Medulla oblongata (tissue), 1 donor: ENCODE results near the gene AMFR.

Experiments
- DNase-seq: peaks from one replicate; pipeline ENCODE4 v3.0.0-alpha.2; 2015; ENCODE audit errors: extremely low spot score

AMFR gene

DNA sequence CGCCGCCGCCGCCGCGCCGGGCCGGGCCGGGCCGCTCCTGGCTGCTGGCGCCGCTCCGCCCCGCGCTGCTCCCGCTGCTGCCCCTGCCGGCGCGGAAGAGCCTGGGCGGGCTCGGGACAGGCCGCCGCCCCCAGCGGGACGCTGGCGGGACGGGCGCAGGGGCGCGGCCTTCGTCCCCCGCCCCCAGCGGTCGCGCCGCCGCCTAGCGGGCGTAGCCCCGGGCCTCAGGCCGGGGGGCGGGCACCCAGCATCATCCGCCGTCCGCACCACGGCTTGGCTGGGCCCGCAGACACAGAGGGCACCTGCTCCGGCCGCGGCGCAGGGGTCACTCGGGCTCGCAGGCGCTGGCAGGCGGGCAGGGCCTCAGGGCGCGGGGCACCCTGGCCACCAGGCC is at the start of gene AMFR:
AMFR (minus strand) TSS at position 107 of the 394 bp plus-strand sequence. CDS start 218 bp downstream, outside the sequence.
- peak; percentile 82 for DNase-seq

DNA sequence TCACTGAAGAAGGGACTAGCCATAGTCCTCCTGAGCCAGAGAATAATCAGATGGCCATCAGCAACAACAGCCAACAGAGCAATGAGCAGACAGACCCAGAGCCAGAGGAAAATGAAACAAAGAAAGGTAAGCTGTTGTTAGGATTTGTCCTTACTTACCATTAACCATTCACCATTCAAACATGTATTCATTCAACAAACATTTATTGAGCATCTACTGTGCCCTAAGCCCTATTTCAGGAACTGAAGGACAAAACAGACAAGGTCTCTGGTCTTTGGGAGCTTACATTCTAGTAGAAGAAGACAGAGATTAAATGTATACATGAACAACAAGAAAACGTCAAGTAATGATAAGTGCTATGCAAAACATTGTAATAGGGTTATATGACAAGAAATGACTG is 45.3 kb upstream of the AMFR start:
- DNase-seq = no peak

DNA sequence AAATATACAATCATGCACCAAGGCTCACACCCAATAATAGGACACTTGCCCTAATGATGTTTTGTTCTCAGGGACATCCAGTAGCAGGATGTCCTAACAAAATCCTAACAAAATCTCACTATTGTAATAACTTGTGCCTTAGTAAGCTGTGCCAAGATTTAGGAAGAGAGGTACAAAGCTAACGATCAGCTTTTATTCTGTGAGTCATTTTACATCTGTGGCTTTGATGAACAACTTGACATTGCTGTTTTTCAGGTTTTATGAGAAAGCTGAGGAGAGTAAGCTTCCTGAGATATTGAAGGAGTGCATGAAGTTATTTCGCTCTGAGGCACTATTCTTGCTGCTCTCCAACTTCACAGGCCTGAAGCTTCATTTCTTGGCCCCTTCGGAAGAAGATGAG is 44.9 kb upstream of the AMFR start:
- no peak for DNase-seq

DNA sequence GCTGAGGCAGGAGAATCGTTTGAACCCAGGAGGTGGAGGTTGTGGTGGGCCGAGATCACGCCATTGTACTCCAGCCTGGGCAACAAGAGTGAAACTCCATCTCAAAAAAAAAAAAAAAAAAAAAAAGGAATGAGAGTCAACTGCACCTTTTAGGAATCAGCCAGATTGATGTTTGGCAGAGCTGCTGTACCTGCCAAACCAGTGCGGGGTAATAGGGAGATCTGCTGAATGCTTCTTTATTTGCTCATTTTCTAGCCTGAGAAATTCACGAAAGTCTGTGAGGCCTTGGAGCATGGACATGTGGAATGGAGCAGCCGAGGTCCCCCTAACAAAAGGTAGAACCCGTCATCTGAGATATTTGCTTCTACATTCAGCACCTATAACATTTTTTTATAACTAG is 44.4 kb upstream of the AMFR start:
- no peak for DNase-seq

DNA sequence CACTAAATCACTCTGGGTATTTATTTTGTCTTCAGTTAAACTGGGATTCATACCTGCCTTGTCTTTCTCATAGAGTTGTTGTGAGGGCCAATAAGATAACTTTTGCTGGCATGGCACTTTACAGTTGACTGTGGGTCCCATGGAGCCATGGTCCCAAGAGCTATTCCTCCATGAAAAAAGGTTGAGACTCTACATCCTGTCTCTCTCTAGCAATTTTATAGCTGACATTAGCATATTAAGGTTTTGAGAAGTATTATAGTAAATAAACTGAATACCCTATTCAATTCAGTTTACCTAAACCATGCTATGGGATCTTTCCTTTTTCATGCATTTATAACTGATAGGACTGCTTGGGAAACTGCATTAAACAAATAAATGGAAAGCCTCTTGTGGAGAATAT is 43.5 kb upstream of the AMFR start:
- DNase-seq = no peak

DNA sequence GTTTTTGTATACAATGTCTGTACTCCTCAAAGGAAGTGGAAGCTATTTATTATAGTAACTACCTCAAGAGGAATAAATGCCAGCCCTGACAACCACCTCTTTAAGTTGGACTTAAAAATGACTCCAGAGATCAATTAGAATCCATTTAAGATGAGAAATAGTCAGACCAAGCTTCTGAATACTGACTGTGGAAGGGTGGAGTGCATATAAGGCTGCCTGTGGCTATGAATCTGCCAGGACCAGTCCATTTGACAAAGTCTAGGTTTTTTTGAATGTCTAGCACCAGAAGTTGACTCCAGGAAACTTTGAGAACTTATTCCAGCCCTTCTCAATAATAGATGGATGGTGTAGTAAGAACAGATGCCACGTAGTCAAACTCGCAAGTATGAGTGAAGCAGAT is 41.0 kb upstream of the AMFR start:
- no peak for DNase-seq

DNA sequence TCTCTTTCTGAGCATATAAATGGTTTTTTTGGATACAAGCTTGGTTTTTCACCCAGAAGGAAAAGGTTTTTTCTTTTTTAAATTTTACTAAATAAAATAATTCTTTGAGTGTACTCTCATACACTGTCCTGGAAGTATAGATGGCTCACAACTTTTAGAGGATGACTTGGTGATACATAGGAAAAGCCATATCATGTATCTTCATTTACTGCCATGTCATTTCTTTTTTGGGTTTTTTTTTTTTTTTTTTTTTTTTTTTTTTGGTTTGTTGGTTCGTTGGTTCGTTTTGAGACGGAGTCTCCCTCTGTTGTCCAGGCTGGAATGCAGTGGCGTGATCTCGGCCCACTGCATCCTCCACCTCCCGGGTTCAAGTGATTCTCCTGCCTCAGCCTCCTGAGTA is 37.8 kb upstream of the AMFR start:
- DNase-seq = no peak

DNA sequence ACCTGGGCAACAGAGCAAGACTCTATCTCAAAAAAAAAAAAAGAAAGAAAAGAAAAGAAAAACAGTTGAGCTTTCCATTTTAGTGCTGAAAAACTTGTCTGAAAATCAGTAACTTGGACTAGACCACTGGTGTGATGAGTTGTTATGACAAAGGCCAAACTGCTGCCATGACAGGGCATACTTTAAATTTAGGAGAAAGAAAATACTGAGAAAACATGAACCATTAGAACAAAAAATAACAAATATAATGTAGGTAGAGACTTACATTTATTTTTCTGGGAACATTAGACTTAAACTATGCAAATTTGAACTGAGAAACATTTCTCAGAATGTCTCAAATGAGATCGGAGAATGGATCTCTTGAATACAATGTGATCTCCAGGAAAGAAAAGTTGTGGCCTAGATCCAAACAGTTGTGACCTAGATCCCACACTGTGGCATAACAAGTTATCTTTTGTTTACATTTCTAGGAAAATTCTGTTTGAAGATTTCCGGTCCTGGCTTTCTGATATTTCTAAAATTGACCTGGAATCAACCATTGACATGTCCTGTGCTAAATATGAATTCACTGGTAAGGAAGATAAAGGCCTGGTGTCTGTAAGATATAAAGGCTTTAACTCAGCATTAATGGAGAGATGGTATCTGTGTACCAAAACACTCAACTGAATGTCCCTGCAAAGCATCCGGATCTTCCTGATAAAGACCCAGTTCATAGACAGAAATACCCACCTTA is 36.9 kb upstream of the AMFR start:
- DNase-seq = peak; percentile 17

DNA sequence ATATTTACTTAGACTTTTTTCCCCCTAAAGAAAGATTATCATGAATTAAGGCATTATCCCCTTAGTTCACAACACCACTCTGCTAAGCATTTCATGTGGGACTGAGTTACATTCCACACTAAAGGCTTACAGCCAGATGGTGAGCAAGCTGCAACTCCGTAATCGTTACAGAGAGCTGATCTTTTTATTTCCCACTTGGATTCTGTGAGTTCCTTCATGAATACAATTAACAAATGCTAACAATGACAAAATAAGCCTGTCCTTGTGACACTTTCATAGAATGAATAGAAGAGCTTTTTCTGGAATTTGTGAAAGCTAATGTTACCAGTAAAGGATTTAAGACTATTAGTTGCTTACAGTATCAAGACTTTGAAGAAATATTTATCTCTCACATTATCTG is 34.8 kb upstream of the AMFR start:
- DNase-seq = peak; percentile 75

DNA sequence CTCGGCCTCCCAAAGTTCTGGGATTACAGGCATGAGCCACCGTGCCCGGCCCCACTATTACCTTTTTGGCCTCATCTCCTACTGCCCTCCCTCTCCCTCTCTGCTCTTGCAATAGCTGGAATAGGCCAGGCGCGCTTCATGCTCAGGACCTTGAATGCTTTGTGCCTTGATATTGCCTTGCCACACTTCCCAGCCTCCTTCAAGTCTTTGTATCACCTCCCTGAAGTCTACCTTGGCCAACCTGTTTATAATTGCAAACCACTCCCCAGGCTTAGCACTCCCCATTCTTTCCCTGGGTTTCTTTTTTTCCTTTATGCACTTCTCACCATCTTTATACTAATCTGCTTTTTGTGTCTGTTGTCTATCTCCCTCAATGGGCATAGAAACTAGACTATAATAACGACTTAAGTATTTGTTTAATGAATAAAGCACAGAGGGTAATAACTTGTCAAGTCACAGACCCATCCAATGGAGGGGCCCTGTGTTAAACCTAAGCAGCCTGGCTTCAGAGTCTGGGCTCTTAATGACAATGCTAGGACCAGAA is 32.7 kb upstream of the AMFR start:
- no peak for DNase-seq

DNA sequence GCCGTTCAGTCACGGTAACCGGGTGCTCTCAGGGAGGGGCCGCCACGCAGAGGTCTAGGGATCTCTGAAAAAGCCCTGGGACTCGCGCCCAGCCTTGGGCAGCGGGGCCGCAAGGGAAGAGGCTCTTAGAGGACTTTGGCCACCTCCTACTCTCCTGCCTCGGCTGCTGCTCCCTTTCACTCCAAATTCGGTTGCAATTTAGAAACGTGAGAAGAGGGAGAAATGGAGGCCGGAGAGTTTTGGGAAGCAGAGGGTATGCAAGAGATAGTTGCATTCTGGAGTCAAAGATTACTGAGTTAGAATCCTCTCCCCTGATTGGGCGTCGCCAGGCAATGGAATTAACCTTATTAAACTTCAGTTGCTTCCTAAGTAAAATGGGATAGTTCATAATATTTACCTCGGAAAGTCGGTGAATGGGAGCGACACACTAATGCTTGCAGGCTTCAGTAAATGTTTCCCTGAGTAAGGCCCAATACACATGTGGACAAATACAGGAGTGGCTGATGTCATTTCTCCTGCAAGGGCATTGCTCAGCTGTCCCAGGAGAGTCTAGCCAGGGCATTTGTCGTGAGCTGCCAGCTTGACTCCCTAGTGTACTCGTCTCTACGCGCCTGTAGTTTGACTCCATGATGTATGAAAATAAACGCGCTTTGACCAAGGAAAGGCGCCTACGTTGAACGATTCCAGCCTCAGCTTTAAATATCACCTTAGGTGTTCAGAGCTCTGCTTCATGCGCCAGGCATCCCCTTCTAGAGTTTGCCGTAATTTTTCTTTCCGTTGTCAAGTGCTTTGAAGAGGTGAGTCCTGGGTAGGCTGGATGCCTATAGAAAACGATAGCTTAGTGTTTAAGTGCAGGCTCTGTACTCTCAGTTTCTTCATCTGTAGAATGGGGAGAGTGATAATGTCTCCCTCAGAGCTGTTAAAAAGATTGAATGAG is 26.7 kb upstream of the AMFR start:
- peak; percentile 12 for DNase-seq

DNA sequence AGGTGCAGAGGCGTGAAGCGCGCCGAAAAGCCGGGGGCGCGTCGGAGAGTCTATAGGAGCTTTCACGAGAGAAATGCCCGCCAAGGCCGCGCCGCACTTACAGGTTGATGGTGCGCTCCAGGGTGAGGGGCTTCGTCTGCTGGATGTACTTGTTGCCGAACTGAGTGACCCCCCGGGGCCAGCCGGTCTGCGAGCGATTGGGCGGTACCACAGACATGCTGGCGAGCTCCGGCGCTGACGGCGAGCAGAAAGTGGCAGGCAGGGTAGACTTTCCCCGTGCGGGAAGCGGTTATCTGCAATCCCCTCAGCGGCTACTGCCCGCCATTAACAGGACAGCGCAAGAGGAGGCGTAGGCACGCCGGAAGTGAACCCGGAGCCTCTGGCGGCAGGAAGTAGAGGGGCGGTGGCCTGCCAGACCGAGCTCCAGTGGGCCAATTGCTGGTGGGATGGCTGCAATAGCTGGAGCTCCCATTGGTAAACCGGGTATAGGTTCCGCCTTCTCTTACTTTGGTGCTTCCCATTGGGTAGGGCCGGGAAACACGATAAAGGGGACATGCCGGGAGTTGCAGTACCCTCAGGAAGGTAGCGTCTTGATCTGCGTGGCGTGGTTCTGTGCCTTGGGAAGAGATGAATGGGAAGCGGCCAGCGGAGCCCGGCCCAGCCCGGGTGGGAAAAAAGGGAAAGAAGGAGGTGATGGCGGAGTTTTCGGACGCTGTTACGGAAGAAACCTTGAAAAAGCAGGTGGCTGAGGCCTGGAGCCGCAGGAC is 25.8 kb upstream of the AMFR start, which contains the start of the genes NUDT21 and OGFOD1:
NUDT21 (minus strand) TSS at position 347 of the 767 bp plus-strand sequence; CDS start at position 217, 130 bp downstream.
OGFOD1 (plus strand) TSS at position 569 of the 767 bp plus-strand sequence; CDS start at position 628, 59 bp downstream.
- DNase-seq = peak; percentile 99

DNA sequence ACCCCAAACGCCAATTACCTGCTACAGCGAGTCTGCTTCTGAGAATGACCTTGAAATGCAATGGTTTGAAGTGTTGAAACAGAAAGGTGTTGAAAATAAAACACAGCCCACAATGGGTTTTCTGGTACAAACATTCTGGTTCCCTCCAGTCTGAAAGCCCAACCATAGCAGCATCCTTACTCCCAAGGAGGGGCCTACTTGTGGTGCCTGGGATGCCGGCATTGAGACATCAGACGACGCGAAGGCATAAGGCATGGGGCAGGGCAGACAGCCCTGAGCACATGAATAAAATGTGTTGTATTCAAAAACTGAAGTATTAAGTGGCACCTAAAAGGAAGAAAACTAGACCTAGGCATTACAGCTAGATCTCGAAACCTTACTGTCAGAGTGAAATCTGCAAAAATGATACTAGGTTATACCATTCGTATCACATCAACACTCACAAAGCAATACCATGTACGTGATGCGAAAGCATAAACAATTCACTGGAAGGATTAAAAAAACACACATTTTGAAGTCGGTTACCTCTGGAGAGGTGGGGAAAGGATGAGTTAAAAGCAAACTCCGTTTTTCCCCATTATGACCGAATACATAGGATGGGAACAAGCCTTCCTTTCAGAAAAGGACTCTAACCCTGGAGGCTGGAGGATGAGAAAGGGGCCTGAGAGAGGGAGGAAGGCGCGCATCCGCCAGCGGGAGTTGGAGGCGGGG is 25.1 kb upstream of the AMFR start:
- peak; percentile 16 for DNase-seq

DNA sequence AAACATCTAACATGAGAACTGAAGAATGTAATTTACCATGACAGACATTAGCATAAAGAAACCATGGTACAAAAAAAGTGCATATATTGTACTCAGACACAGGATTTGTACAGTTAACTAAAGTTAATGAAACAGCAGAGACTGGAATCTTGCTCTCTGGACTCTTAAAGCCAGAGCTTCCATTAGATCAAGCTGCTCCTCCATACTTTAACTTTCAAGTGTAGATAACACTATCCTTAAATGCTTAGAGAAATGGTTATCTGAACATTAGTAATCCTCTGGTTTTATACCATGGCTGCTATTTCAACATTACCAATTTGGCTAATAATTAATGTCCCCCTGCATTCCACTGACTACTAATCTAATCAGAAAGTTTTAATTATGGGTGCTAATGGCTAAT is 22.7 kb upstream of the AMFR start:
- DNase-seq = no peak

DNA sequence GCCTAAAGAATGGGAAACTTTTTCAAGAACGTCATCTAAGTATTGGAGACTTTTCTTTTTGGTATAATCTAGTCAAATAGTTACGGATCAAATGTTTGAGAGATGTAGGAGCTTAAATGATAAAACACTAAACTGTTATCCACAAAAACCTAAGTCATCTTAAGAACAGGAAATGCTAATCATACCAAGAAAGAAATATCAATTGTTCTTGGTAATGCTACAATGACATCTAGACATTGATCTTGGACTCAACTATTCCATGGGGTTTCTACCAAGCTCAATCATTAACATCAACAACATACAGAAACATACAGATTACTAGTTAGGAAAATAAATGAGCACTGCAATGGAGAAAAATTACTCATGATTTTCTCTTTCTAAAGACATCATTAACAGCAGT is 21.9 kb upstream of the AMFR start:
- DNase-seq = no peak

DNA sequence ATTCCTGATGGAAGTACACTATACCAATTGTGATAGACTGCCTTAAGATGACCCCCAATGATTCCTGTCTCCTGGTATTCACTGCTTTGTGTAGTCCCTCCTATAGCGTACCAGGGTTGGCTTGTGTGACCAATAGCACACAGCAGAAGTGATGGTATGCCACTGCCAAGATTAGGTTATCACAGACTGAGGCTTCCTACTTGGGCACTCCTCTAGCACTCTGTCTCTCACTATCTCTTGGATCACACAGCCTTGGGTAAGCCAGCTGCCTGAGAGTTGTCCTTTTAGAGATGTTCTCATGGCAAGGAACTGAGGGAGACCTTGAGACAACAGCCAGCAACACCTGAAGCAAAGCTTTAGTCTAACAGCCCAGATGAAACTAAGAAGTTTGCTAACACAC is 12.7 kb upstream of the AMFR start:
- DNase-seq = no peak

DNA sequence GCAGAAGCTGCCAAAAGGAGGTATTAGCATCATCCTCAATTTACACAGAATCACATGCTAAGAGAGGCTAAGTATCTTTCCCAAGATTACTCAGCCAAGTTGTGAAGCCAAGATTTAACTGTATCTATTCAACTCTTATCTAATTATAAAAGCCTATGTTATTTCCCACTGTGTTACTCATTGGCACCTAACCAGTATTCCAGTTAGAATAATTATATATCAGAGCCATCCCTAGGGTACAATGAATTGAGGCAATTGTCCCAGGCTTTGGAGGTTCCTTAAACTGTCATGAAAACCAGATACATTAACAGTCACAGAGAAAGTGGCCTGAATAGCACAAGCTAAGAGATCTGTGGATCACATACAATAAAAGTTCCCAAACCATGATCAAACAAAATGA is 10.9 kb upstream of the AMFR start:
- no peak for DNase-seq

DNA sequence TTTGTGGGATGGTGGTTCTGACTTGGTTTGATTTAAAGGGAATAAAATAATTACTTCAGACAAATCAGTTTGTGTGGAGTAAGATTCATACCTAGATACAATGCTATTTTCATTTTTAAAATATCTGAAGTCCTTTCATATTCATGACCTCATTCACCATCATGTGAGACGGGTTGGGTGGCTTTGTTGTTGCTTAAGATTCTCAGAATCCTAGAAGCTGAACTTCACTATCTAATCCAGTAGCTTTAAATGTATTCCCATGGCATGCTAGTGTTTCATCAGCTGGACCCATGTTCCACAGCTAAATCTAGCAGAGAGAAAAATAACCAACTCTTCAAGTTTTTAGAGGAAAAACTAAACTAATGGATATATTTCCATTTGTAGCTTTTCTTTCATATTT is 2.7 kb upstream of the AMFR start:
- DNase-seq = no peak

DNA sequence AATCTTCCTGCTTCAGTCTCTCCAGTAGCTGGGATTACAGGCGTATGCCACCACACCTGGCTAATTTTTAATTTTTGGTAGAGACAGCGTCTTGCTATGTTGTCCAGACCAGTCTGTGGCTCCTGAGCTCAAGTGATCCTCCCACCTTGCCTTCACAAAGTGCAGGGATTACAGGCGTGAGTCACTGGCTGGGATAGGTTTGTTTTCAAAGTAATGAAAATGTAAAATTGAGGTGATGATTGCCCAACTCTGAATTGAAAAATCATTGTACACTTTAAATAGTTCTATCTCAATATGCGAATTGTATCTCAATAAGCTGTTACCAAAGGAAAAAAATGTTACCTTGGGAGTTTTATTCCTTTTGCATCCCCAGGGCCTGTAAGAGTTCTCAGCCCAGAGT is 1.2 kb upstream of the AMFR start:
- DNase-seq = no peak

DNA sequence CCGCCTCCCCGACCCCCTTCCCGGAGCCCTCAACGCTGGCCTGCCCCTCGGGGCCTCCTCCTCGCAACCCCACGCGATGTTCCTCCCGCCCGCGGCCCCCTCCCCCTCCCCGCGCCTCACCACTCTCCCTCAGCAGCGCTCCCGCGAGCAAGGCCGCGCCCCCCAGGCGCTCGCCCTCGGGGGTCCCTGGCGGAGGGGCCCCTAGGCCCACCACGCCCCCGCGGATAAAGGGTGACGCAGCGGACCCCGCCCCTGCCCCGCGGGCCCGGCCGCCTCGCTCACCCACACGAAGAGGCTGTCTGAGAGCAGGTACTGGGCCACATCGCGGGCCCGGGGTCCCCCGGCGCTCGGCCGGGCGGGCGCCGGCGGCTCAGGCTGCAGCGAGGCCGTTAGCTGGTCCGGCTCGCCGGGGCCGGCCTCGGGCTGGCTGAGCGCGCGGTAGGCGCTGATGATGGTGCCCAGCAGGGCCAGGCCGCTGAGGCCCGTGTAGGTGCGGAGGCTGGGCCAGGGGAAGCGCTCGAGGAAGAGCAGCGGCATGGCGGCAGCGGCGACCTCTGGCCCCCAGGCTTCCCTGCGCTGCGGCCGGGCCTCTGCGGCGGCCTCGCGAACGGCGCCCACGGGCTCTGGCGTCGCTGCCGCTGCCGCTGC is 430 bp downstream of the AMFR start:
- DNase-seq = no peak

DNA sequence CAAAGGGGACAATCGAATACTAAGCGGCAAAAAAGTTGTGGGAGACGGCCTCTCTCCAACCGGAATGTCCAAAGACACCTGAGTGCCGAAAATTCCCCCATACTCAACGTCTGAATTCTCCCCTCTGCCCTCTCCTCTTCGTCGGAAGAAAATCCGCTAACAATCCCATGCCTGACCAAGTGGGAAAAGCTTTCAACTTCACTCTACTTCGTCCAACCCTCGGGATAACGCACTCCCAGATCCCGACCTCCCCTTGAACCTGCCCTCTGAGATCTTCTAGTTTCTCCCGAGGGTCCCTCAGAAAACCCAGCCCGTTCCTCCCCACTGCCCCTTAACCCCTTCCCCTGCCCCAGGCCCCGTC is 961 bp downstream of the AMFR start:
- peak; percentile 33 for DNase-seq
